IPS DF 6.9 (cell line): ENCODE data around the gene PRKAB1.

Experiments used
- DNase-seq: peaks from one replicate; pipeline ENCODE4 v3.0.0-alpha.2; 2013; ENCODE audit warnings: low read depth, low spot score
- H3K27ac ChIP-seq: one replicate; pipeline ENCODE4 v1.5.1; 2013; ENCODE audit warnings: low read length, control low read depth
- H3K27me3 ChIP-seq: 2 replicates; pipeline ENCODE4 v1.6.1; 2013; ENCODE audit warnings: mild to moderate bottlenecking, low read length; ENCODE audit not compliant: control insufficient read depth, insufficient read depth
- H3K36me3 ChIP-seq: 2 replicates; pipeline ENCODE4 v1.6.1; 2013; ENCODE audit warnings: low read length; ENCODE audit not compliant: control insufficient read depth, insufficient read depth
- H3K4me1 ChIP-seq: 2 replicates; pipeline ENCODE4 v1.6.1; 2013; ENCODE audit warnings: low read length; ENCODE audit not compliant: control insufficient read depth, insufficient read depth
- H3K4me3 ChIP-seq: 2 replicates; pipeline ENCODE4 v1.5.1; 2013; ENCODE audit warnings: mild to moderate bottlenecking, low read length
- H3K9me3 ChIP-seq: 2 replicates; pipeline ENCODE4 v1.6.1; 2013; ENCODE audit warnings: low read length, inconsistent platforms; ENCODE audit not compliant: control insufficient read depth, insufficient read depth
- WGBS: extraction: QIAGEN DNeasy Blood & Tissue Kit; methylation state at CpG from one replicate; pipeline ENCODE4 v1.1.7; 2013; ENCODE audit warnings: mixed read lengths, missing lambda C conversion rate; ENCODE audit not compliant: insufficient read length, insufficient coverage; 5-methylcytosine and 5-hydroxymethylcytosine counted together

The PRKAB1 gene

DNA sequence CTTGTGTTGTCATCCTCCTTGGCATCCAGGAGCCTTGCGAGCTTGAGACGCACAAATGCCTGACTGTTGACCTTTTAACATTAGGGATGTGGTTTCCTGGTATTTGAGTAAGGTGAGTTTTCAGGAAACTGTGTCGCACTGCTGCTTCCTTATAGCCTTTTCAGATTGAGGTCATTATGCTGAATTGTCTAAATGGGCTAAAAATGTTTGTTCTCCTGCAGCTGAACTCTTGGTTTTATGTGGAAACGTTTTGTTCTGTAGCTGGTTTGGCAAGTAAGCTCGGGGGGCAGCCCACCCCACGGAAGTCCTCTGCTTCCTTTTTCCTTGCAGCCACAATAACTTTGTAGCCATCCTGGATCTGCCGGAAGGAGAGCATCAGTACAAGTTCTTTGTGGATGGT is 5.7 kb downstream of the PRKAB1 start:
- no peaks in the 10 kb centered on the region for H3K9me3 ChIP-seq
- H3K4me3 ChIP-seq, result no peak overlapping the region
- no peak for DNase-seq
- H3K36me3 ChIP-seq, result peaks cover 41% of the 10 kb centered on the region
- no peaks in the 10 kb centered on the region for H3K27me3 ChIP-seq
- no peaks in the 10 kb centered on the region for H3K4me1 ChIP-seq
- WGBS, result no CpG with 5 or more reads among the region's 7 CpGs
- H3K27ac ChIP-seq, result no peak overlapping the region

DNA sequence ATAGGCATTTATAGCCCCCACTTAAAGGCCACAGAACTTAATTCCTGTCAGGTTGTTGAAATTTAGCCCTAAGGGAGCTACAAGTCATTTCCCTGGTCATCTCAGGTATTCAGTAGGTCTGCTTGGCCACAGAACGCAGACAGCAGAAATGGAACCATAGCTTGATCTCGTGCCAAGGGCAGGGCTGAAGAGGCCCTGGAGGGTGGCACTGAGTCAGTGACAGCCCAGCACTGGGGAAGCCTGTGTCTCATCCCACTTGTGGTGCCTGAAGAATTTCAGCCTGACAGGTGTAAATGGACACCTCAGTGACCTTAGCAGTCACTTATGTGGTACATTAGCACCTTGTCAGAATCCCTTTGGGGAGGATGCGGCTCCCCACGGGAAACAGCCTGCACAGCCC is 6.6 kb downstream of the PRKAB1 start:
- H3K4me3 ChIP-seq, result no peak overlapping the region
- peaks cover 43% of the 10 kb centered on the region for H3K36me3 ChIP-seq
- H3K27me3 ChIP-seq, result no peaks in the 10 kb centered on the region
- DNase-seq, result no peak
- WGBS, result no CpG with 5 or more reads among the region's 4 CpGs
- H3K4me1 ChIP-seq, result no peaks in the 10 kb centered on the region
- no peaks in the 10 kb centered on the region for H3K9me3 ChIP-seq
- H3K27ac ChIP-seq, result no peak overlapping the region

DNA sequence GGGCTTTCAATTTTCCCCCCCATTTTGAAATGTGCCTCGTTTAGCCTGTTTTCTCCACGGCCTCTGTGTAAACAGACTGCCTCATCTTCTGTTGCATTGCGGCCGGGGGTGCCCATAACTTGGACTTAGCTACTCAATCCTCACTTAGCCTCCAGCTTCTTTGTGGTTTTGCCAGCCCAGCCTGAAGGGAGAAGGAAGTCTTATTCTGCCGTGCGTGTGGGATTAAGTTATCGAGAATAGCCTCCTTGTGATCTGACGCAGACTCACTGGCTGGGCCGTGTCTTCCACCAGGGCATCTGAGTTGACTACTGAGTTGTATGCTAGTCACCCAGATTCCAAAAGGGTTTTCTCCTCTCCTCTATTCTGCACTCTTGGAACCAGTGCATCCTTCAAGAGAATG is 8.1 kb downstream of the PRKAB1 start:
- Histone ChIP-seq H3K36me3 (peaks cover 55% of the 10 kb centered on the region), H3K27ac (no peak overlapping the region), H3K9me3 (no peaks in the 10 kb centered on the region), H3K4me1 (no peaks in the 10 kb centered on the region), H3K4me3 (no peak overlapping the region), H3K27me3 (no peaks in the 10 kb centered on the region)
- no peak for DNase-seq
- no CpG with 5 or more reads among the region's 9 CpGs for WGBS

DNA sequence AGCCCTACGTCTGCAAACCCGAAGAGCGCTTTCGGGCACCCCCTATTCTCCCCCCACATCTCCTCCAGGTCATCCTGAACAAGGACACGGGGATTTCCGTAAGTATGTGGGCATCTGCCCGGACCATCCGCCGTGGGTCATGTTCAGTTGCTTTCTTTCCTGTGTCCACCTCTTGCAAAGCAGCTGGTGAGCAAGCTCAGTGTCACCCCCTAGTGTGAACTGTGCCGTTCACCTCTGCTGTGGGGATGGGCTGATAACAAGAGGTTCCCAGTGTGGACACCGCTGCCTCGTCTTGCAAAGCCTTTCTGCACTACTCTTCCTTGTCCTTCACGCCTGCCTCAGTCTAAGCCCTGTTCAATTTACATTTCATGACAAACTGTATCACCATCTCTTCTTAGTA is 8.6 kb downstream of the PRKAB1 start:
- no CpG with 5 or more reads among the region's 13 CpGs for WGBS
- no peaks in the 10 kb centered on the region for H3K4me1 ChIP-seq
- no peak overlapping the region for H3K27ac ChIP-seq
- H3K36me3 ChIP-seq, result peaks cover 57% of the 10 kb centered on the region
- DNase-seq, result no peak
- H3K9me3 ChIP-seq, result no peaks in the 10 kb centered on the region
- no peak overlapping the region for H3K4me3 ChIP-seq
- H3K27me3 ChIP-seq, result no peaks in the 10 kb centered on the region

DNA sequence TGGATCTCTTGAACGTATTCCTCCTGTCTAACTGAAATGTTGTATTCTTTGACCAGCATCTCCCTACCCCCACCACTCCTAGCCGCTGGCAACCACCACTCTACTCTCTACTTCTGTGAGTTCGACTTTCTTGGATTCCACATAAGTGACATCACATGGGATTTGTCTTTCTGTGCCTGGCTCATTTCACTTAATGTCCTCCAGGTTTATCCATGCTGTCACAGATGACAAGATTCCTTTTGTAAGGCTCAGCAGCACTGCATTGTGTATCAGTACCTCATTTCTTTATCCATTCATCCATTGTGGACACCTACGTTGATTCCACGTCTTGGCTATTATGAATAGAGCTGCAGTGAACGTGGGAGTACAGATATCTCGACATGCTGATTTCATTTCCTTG is 10.5 kb downstream of the PRKAB1 start:
- Histone ChIP-seq H3K4me3 (no peak overlapping the region), H3K9me3 (no peaks in the 10 kb centered on the region), H3K36me3 (peaks cover 55% of the 10 kb centered on the region), H3K4me1 (no peaks in the 10 kb centered on the region), H3K27me3 (no peaks in the 10 kb centered on the region), H3K27ac (no peak overlapping the region)
- WGBS, result no CpG with 5 or more reads among the region's 7 CpGs
- DNase-seq, result no peak

DNA sequence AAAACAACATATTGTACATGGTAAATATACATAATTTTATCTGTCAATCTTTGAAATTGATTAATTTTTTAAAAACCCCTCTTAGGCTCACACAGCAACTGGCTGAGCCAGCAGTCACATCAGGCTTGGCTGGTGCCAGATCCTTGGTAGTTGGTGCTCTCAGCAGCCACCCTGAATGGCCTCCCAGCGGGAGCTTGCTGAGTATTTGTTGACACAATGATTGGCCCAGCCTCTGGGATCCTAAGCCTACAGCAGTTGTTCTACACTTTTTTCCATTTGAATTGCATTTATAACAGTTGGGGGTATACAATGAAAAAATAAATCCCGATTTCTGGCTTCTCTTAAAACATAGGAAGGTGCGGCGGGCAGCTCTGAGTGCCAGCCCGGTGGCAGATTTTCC is 11.1 kb downstream of the PRKAB1 start:
- Histone ChIP-seq H3K27ac (no peak overlapping the region), H3K4me1 (no peaks in the 10 kb centered on the region), H3K36me3 (peaks cover 49% of the 10 kb centered on the region), H3K27me3 (no peaks in the 10 kb centered on the region), H3K9me3 (no peaks in the 10 kb centered on the region), H3K4me3 (no peak overlapping the region)
- no CpG with 5 or more reads among the region's 5 CpGs for WGBS
- no peak for DNase-seq

DNA sequence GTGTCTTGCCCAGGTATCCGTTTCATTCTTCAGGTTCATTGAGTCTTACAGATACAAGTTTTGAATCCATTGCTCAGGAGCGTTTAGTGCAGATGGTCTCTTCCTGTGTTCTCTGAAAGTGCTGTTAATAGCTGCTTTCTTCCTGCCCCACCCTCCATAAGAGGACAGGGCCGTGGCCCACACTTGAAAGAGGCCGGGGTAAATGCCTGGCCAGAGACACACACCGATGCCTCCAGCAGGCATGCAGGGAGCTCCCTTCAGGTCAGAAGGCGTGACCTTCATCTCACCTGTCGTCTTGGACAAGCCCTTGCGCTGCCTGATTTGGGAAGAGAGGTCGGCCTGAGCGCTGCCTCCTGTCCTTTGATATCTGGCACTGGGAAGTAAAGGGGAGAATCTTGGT is 11.6 kb downstream of the PRKAB1 start:
- Histone ChIP-seq H3K27ac (no peak overlapping the region), H3K9me3 (no peaks in the 10 kb centered on the region), H3K36me3 (peaks cover 45% of the 10 kb centered on the region), H3K4me3 (no peak overlapping the region), H3K27me3 (no peaks in the 10 kb centered on the region), H3K4me1 (no peaks in the 10 kb centered on the region)
- WGBS, result no CpG with 5 or more reads among the region's 10 CpGs
- DNase-seq, result no peak

DNA sequence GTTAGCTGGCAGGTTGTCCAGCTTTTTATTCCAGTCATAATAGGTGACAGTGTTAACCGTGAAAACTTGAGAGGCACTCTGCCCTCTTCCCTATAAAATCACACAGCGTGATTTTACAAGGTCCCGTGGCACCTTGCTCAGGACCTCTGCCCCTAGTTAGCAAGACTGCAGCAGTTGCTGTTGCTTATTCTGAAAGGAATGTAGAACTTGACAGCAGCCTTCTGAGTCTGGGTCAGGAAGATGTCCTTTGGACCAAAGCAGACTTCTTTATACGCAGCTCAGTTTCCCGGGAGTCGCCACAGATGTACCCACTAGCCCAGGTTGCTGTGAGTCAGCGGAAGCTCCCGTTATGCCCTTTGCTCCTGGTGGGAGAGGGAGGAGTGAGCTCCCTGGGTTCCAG is 13.2 kb downstream of the PRKAB1 start:
- WGBS, result no CpG with 5 or more reads among the region's 8 CpGs
- H3K4me3 ChIP-seq, result no peak overlapping the region
- no peaks in the 10 kb centered on the region for H3K27me3 ChIP-seq
- no peaks in the 10 kb centered on the region for H3K9me3 ChIP-seq
- no peak for DNase-seq
- no peak overlapping the region for H3K27ac ChIP-seq
- H3K4me1 ChIP-seq, result no peaks in the 10 kb centered on the region
- peaks cover 34% of the 10 kb centered on the region for H3K36me3 ChIP-seq

DNA sequence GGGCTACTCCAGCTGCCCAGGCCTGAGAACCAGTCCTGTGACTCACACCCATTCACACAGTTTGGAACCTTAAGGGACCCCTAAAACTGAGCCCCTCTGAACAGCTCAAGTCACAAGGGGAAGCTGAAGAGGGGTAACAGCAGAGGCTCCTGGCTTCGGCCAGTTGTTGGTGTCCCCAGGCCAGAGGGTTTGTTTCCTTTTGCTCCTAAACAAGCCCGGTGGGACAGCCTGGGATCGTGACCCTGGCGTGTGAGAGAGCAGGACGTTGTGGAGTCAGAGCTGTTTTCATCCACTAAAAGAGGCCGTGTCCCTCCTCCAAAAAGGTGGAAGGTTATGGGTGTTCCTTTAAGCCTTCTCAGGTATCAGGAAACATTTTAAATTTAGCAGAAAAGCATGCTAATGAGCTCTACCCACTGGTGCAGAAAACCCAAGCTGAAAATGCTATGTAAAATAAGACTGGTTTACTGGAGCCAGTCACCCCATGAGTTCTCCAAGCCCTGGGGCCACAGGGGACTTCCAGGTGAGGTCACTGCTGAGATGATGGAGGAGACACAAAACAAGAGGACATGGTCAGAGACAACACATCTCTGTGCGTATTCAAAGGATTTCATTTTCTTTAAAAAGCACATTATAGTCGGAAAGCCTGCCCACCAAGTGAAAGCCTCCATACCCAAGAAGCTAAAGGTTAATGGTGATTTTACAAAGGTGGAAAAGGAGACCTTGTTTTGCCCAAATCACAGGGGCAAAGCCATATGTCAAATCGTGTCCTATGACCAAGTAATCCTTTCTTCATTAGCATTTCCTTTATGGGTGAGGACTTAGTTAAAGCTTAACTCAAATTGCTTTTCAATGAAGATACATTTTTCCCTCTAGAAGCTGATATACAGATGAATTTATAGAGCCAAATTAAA is 14.1 kb downstream of the PRKAB1 start:
- no peaks in the 10 kb centered on the region for H3K4me1 ChIP-seq
- no peak for DNase-seq
- no peak overlapping the region for H3K4me3 ChIP-seq
- peaks cover 31% of the 10 kb centered on the region for H3K36me3 ChIP-seq
- H3K27me3 ChIP-seq, result no peaks in the 10 kb centered on the region
- no peak overlapping the region for H3K27ac ChIP-seq
- no CpG with 5 or more reads among the region's 9 CpGs for WGBS
- H3K9me3 ChIP-seq, result no peaks in the 10 kb centered on the region

DNA sequence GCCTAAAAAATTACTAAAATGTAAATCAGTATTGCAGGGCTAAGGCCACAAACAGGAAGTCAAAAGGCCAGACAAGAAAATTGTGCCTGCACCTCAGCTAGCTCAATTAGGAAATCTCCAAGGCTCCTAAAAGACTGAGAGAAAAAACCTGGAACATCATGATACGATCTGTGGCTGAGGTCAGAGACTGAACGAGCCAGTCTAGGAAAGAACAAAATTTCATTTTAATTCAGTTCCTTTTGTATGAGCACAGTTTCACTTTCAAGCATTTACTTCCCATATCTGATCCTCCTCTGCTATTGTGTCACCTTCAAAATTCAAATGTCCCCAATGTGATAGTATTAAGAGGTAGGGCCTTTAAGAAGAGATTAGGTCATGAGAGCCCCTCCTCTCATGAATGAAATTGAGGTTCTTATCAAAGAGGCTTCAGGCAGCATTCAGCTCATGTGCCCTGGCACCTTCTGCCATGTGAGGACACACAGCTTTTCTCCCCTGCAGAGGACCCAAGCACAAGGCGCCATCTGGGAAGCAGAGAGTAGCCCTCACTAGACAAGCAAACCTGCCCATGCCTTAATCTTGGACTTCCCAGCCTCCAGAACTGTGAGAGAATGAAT is 14.8 kb downstream of the PRKAB1 start:
- Histone ChIP-seq H3K27me3 (no peaks in the 10 kb centered on the region), H3K9me3 (no peaks in the 10 kb centered on the region), H3K4me1 (no peaks in the 10 kb centered on the region), H3K27ac (no peak overlapping the region), H3K36me3 (peaks cover 26% of the 10 kb centered on the region), H3K4me3 (no peak overlapping the region)
- no CpG with 5 or more reads among the region's 3 CpGs for WGBS
- no peak for DNase-seq

DNA sequence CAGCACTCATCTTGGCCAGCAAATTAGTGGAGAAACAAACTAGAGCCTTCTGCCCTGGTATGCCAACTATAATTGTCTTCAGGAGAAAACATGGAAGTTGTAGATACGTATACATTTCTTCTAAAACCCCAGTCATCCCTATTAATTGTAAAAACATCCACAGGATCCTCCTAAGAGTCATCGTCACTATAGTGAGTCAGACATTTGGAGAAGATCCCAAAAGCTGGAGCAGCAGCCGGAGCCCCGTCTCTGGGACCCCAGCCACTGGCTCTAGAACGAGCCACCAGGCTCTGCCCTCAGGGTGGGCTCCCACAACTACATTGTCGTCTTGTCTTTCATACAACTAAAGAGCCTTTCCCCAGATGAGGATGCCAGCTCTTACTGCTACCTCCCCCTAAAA is 15.5 kb downstream of the PRKAB1 start:
- WGBS, result no CpG with 5 or more reads among the region's 6 CpGs
- peaks cover 24% of the 10 kb centered on the region for H3K36me3 ChIP-seq

More for the DNA sequence above, 15.5 kb downstream of the PRKAB1 start:
- Histone ChIP-seq H3K9me3 (no peaks in the 10 kb centered on the region), H3K27ac (no peak overlapping the region), H3K4me3 (no peak overlapping the region), H3K4me1 (no peaks in the 10 kb centered on the region), H3K27me3 (no peaks in the 10 kb centered on the region)
- DNase-seq, result no peak
